Stimulated activated CD4-positive, alpha-beta T cell treated with anti-CD3 and anti-CD28 coated beads, TNF-alpha, amount 100 ng/mL, for 4 hours (primary cell): ENCODE data around the gene SFN.
"Not testable (repeated sequence)": the region's sequence is repeated elsewhere in the genome, so short reads cannot be mapped to it uniquely, and the experiment has no call there.

Experiments
- DNase-seq, 3 experiments: peaks; one replicate each; pipeline ENCODE4 v3.0.0-alpha.2; 2020; ENCODE audit warnings: low read depth in 3 of 3

The SFN gene

GRCh38 chr1:26839339-26839722, 23.6 kb upstream of the SFN start:
- DNase-seq, result no peak

GRCh38 chr1:26839779-26840178, 23.2 kb upstream of the SFN start:
- no peak for DNase-seq

GRCh38 chr1:26844424-26845196, 18.3 kb upstream of the SFN start:
- DNase-seq, result no peak

- DNase-seq, result not testable (repeated sequence)
These were observed 15.1 kb upstream of the SFN start for GRCh38 chr1:26847826-26848225.

GRCh38 chr1:26848499-26848898, 14.4 kb upstream of the SFN start:
- DNase-seq, result no peak

GRCh38 chr1:26848941-26849774, 13.8 kb upstream of the SFN start:
- no peak for DNase-seq

GRCh38 chr1:26851106-26851684, 11.8 kb upstream of the SFN start:
- no peak for DNase-seq

- DNase-seq, result no peak
These were observed 10.2 kb upstream of the SFN start for GRCh38 chr1:26852701-26853100.

- peak; percentile 63 to 77 (median 68) for DNase-seq
These were observed 9.8 kb upstream of the SFN start for GRCh38 chr1:26853156-26853555.

- DNase-seq, result no peak
These were observed 9.3 kb upstream of the SFN start for GRCh38 chr1:26853600-26853999.

GRCh38 chr1:26854906-26855305, 8.0 kb upstream of the SFN start:
- DNase-seq, result no peak

- DNase-seq, result no peak
These were observed 7.3 kb upstream of the SFN start for GRCh38 chr1:26855636-26856035.

GRCh38 chr1:26856181-26856580, 6.8 kb upstream of the SFN start:
- no peak for DNase-seq

GRCh38 chr1:26856604-26857469, 6.1 kb upstream of the SFN start:
- no peak for DNase-seq

- DNase-seq, result no peak
These were observed 5.4 kb upstream of the SFN start for GRCh38 chr1:26857473-26858060.

- no peak for DNase-seq
These were observed 4.8 kb upstream of the SFN start for GRCh38 chr1:26858160-26858559.

- no peak for DNase-seq
These were observed 3.9 kb upstream of the SFN start for GRCh38 chr1:26858891-26859640.

GRCh38 chr1:26861286-26861701, 1.7 kb upstream of the SFN start:
- no peak for DNase-seq

- no peak for DNase-seq
These were observed 1.0 kb upstream of the SFN start for GRCh38 chr1:26861889-26862378.

GRCh38 chr1:26863685-26864077, 732 bp downstream of the SFN start:
- DNase-seq, result no peak
